GM18507 (cell line): ENCODE data around the gene ABHD17A.
A peak's percentile ranks its signal among the peaks of the same experiment; 100 is the strongest.
"Not testable (repeated sequence)": the region's sequence is repeated elsewhere in the genome, so short reads cannot be mapped to it uniquely, and the experiment has no call there.

Experiments
- DNase-seq: peaks from one replicate; pipeline ENCODE4 v3.0.0; 2011; ENCODE audit warnings: low read depth; ENCODE audit not compliant: insufficient read length; ENCODE audit errors: extremely low spot score
- FAIRE-seq: peaks from 2 replicates; lab custom pipeline; 2011; peaks lifted over from hg19 to GRCh38; lab: Jason Lieb, UNC

Gene ABHD17A

GRCh38 chr19:1882786-1883692 lies 2.3 kb downstream of the ABHD17A start:
- no peak for DNase-seq
- no peak for FAIRE-seq

GRCh38 chr19:1882089-1882785 lies 3.1 kb downstream of the ABHD17A start:
- DNase-seq: no peak
- peak; percentile 50 for FAIRE-seq

GRCh38 chr19:1881393-1882088 lies 3.8 kb downstream of the ABHD17A start:
- FAIRE-seq: not testable (repeated sequence)

GRCh38 chr19:1880611-1881392 lies 4.5 kb downstream of the ABHD17A start:
- FAIRE-seq (no peak), DNase-seq (no peak)

More at GRCh38 chr19:1881393-1882088, 3.8 kb downstream of the ABHD17A start:
- not testable (repeated sequence) for DNase-seq

GRCh38 chr19:1879982-1880381 lies 5.3 kb downstream of the ABHD17A start:
- not testable (repeated sequence) for FAIRE-seq

GRCh38 chr19:1878583-1878982 lies 6.7 kb downstream of the ABHD17A start:
- FAIRE-seq, DNase-seq: not testable (repeated sequence)

More at GRCh38 chr19:1879982-1880381, 5.3 kb downstream of the ABHD17A start:
- not testable (repeated sequence) for DNase-seq

- not testable (repeated sequence) for FAIRE-seq, DNase-seq
These were observed 8.0 kb downstream of the ABHD17A start for GRCh38 chr19:1877280-1877660.

GRCh38 chr19:1876496-1877279 lies 8.6 kb downstream of the ABHD17A start:
- DNase-seq, FAIRE-seq: not testable (repeated sequence)

- peak; percentile 96 for FAIRE-seq
- peak; percentile 68 for DNase-seq
These were observed 9.4 kb downstream of the ABHD17A start for GRCh38 chr19:1875646-1876495.

GRCh38 chr19:1875265-1875645 lies 10.0 kb downstream of the ABHD17A start:
- not testable (repeated sequence) for DNase-seq, FAIRE-seq

GRCh38 chr19:1874554-1875185 lies 10.6 kb downstream of the ABHD17A start:
- FAIRE-seq: peak; percentile 69
- DNase-seq: no peak

GRCh38 chr19:1873524-1874473 lies 11.5 kb downstream of the ABHD17A start:
- FAIRE-seq: no peak
- DNase-seq: no peak

GRCh38 chr19:1872807-1873523 lies 12.3 kb downstream of the ABHD17A start:
- DNase-seq: no peak
- no peak for FAIRE-seq

- FAIRE-seq (no peak), DNase-seq (no peak)
These were observed 13.7 kb downstream of the ABHD17A start for GRCh38 chr19:1871630-1872029.

GRCh38 chr19:1871140-1871597 lies 14.1 kb downstream of the ABHD17A start:
- DNase-seq: no peak
- no peak for FAIRE-seq
